GM21529 (cell line): ENCODE data around the gene ZNF474.
"Not testable (repeated sequence)": the region's sequence is repeated elsewhere in the genome, so short reads cannot be mapped to it uniquely, and the experiment has no call there.

ENCODE experiments used
- ATAC-seq: cut with Tn5 transposase; IDR thresholded peaks from one replicate; pipeline ENCODE4 v1.9.1; 2021; ENCODE audit not compliant: unreplicated experiment

The ZNF474 gene

GRCh38 chr5:122129306-122129705 is at the start of gene ZNF474:
Gene ZNF474 (plus strand): TSS chr5:122129546. CDS start chr5:122151991, 22,445 bp downstream.
- ATAC-seq: no peak

- no peak for ATAC-seq
Observed at GRCh38 chr5:122081541-122081940, 47.8 kb upstream of the ZNF474 start.

GRCh38 chr5:122083535-122083934 is 45.8 kb upstream of the ZNF474 start:
- ATAC-seq: no peak

- no peak for ATAC-seq
Observed at GRCh38 chr5:122085041-122085440, 44.3 kb upstream of the ZNF474 start.

GRCh38 chr5:122089096-122090013 is 40.0 kb upstream of the ZNF474 start:
- no peak for ATAC-seq

GRCh38 chr5:122091936-122092600 is 37.3 kb upstream of the ZNF474 start:
- no peak for ATAC-seq

- ATAC-seq: no peak
Observed at GRCh38 chr5:122093415-122094180, 35.7 kb upstream of the ZNF474 start.

- not testable (repeated sequence) for ATAC-seq
Observed at GRCh38 chr5:122094251-122094650, 35.1 kb upstream of the ZNF474 start.

GRCh38 chr5:122095158-122095557 is 34.2 kb upstream of the ZNF474 start:
- ATAC-seq: no peak

- no peak for ATAC-seq
Observed at GRCh38 chr5:122097391-122097790, 32.0 kb upstream of the ZNF474 start.

- ATAC-seq: no peak
Observed at GRCh38 chr5:122099060-122099790, 30.1 kb upstream of the ZNF474 start.

GRCh38 chr5:122101636-122102285 is 27.6 kb upstream of the ZNF474 start:
- ATAC-seq: peak; percentile 67

- ATAC-seq: no peak
Observed at GRCh38 chr5:122102825-122103224, 26.5 kb upstream of the ZNF474 start.

- no peak for ATAC-seq
Observed at GRCh38 chr5:122105909-122106308, 23.4 kb upstream of the ZNF474 start.

- no peak for ATAC-seq
Observed at GRCh38 chr5:122107016-122107415, 22.3 kb upstream of the ZNF474 start.

- ATAC-seq: no peak
Observed at GRCh38 chr5:122110987-122111386, 18.4 kb upstream of the ZNF474 start.

- ATAC-seq: no peak
Observed at GRCh38 chr5:122111460-122111859, 17.9 kb upstream of the ZNF474 start.

GRCh38 chr5:122112063-122112462 is 17.3 kb upstream of the ZNF474 start:
- no peak for ATAC-seq

GRCh38 chr5:122112733-122113558 is 16.4 kb upstream of the ZNF474 start:
- no peak for ATAC-seq
